GM10847 (cell line): ENCODE measurements around the gene NUMBL.

Source experiments
- POLR2A ChIP-seq: IDR thresholded peaks from 2 replicates; pipeline ENCODE4 v1.6.1; 2011; ENCODE audit not compliant: insufficient read length; ENCODE audit errors: extremely low read depth

The NUMBL gene

GRCh38 chr19:40616941-40617340, 73.5 kb downstream of the NUMBL start:
- no peak for TF ChIP-seq POLR2A

GRCh38 chr19:40616178-40616577, 74.3 kb downstream of the NUMBL start:
- TF ChIP-seq POLR2A, result no peak
